GM13976 (cell line): ENCODE results near the gene KCTD10.

Experiments
- DNase-seq: peaks from one replicate; pipeline ENCODE4 v3.0.0; 2012; ENCODE audit warnings: low spot score
- CTCF ChIP-seq: IDR thresholded peaks from 2 replicates; pipeline ENCODE4 v1.5.1; 2012; ENCODE audit warnings: borderline replicate concordance, mild to moderate bottlenecking; ENCODE audit not compliant: insufficient read depth; ENCODE audit errors: extremely low read depth, missing control alignments, control extremely low read depth
- in situ Hi-C: fragments of 300-500 bp; cut with MboI; formaldehyde crosslinking; loops from one replicate; pipeline ENCODE4 v1.12.0; 2022; ENCODE audit warnings: low sequenced_read_pairs, mixed read lengths, inconsistent platforms; ENCODE audit not compliant: unreplicated experiment

KCTD10 gene

GRCh38 chr12:109466821-109467220, 10.3 kb downstream of the KCTD10 start:
- no peak for DNase-seq
- in situ Hi-C loops: no loop called here
- TF ChIP-seq CTCF: no peak

- in situ Hi-C loops: no loop called here
- TF ChIP-seq CTCF: no peak
- no peak for DNase-seq
Observed at GRCh38 chr12:109466305-109466704, 10.8 kb downstream of the KCTD10 start.

DNA sequence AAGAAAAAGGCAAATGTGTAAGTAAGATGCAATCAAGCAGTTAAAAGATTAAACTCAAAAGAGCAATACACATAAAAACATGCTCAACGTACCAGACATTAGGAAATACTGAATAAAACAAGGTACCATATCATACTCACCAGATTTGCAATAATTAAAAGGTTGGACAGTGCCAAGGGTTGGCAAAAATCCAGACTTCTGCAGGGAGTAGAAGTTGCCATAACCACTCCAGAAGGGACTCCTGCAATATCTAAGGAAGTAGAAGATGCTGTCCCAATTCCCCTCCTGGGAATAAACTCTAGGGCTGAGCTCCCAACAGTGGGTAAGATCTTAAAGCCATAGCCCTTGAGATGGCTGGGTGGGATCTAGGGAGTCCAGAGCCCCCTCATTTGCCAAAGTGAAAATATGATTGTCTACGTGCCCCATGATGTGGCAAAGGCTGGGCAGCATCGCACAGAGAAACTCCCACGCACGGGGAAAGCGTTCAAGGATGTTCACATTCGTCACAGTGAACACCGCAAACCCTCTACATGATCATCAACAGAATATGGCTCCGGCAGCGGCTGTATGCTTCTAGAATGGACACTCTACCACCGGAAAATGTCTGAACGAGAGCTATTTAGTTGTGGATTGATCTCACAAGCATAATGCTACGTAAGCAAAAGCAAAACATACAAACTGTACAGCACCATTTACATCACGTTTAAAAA, 12.3 kb downstream of the KCTD10 start:
- in situ Hi-C loops: no loop called here
- no peak for TF ChIP-seq CTCF

DNA sequence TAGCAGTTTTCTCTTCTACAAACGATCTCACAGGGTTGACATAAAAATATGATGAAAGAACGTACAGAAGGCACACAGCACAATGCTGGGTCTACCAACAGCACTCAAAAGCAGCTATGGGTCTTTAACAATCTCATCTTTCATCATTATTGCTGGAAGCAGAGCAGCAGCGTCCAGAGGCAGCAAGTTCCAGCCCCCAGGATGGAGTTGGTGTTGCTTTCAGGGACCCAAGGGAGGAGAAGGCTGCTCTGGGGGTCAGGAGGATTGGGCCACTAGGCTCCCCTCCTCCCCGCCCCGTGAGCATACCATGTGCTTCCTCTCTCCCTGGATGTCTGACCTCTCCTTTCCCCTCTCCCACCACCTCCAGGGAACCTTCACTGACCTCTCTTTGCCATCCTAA, 13.3 kb downstream of the KCTD10 start:
- in situ Hi-C loops: no loop called here
- no peak for DNase-seq
- TF ChIP-seq CTCF: no peak

More for the DNA sequence above, 12.3 kb downstream of the KCTD10 start:
- DNase-seq: no peak

DNA sequence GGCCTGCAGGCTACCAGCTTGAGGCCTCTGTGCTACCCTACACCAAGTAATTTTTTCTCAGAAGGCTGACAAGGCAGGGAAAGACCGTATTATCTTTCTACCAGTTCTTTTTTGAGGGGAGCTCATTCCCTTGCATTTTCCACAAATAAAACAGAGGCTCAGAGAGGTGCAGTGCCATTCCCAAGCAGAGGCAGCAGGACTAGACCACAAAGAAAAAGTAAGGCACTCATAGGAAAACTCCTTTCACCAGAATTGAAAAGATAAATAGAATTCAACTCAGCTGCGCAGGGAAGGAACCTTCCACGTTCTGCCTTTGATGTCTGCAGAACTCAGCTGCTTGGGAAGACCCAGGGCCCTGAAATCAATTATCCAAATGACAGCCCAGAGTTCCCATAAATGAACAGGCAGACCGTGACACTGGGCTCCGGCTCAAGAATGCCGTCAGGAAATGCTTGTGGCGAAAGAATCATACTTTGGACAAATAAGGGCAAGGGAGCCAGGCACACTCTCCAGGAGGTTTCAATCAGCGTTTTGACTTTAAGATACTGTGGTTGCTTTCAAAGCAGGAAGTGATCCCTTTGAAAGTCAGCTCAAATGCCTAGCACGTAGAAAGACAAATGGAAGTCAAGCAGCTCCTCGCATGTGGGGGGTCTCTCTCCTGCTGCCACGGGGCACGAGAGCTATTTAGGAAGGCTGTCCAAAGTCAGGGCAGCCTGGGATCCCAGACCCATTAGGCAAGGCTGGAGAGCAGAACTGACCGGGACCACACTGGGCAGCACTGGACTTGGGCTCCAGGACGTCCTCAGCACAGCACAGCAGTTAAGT, 14.0 kb downstream of the KCTD10 start:
- DNase-seq: no peak

More for the DNA sequence above, 14.0 kb downstream of the KCTD10 start:
- in situ Hi-C loops: no loop called here
- TF ChIP-seq CTCF: no peak
